GM18870 (cell line): ENCODE data around the gene ATP9B.

ENCODE experiments used
- ATAC-seq: cut with Tn5 transposase; IDR thresholded peaks from one replicate; pipeline ENCODE4 v1.9.1; 2021; ENCODE audit warnings: moderate library complexity; ENCODE audit not compliant: unreplicated experiment

ATP9B gene

GRCh38 chr18:79422783-79423165 is 353.6 kb downstream of the ATP9B start:
- ATAC-seq, result no peak

- ATAC-seq, result no peak
Observed at GRCh38 chr18:79423211-79424007, 354.2 kb downstream of the ATP9B start.

- no peak for ATAC-seq
Observed at GRCh38 chr18:79424008-79424565, 354.9 kb downstream of the ATP9B start.

GRCh38 chr18:79424880-79425568 is 355.8 kb downstream of the ATP9B start:
- ATAC-seq, result no peak

GRCh38 chr18:79425569-79425886 is 356.3 kb downstream of the ATP9B start:
- no peak for ATAC-seq

- ATAC-seq, result no peak
Observed at GRCh38 chr18:79426376-79427300, 357.4 kb downstream of the ATP9B start.

GRCh38 chr18:79427368-79428225 is 358.4 kb downstream of the ATP9B start:
- ATAC-seq, result no peak
